DND-41 (cell line): ENCODE results near the gene PRSS16.

ENCODE experiments used
- ATAC-seq: fragments of 200-7000 bp; cut with Tn5 transposase; 3 replicates; pipeline ENCODE4 v1.9.1; 2021; ENCODE audit warnings: low read depth; ENCODE audit not compliant: insufficient read depth
- DNase-seq: peaks from one replicate; pipeline ENCODE4 v3.0.0-alpha.2; 2020
- H2AFZ ChIP-seq: 2 replicates; pipeline ENCODE4 v1.6.0; 2012; ENCODE audit warnings: low read depth, low read length
- H3K27ac ChIP-seq: 2 replicates; pipeline ENCODE4 v1.5.1; 2012; ENCODE audit warnings: low read length, inconsistent platforms
- H3K27me3 ChIP-seq: fragments of 200-600 bp; sonication (generic); 2 replicates; pipeline ENCODE4 v1.6.0; 2012; ENCODE audit warnings: low read length, mild to moderate bottlenecking, inconsistent platforms; ENCODE audit not compliant: insufficient read depth, poor library complexity
- H3K36me3 ChIP-seq: 2 replicates; pipeline ENCODE4 v1.5.1; 2012; ENCODE audit warnings: low read length, inconsistent platforms; ENCODE audit not compliant: insufficient read depth
- H3K4me1 ChIP-seq: 2 replicates; pipeline ENCODE4 v1.5.1; 2012; ENCODE audit warnings: mild to moderate bottlenecking, low read length; ENCODE audit not compliant: insufficient read depth
- H3K4me2 ChIP-seq: 2 replicates; pipeline ENCODE4 v1.6.0; 2012; ENCODE audit warnings: mild to moderate bottlenecking, moderate library complexity, low read length, inconsistent platforms; ENCODE audit not compliant: insufficient read depth
- H3K4me3 ChIP-seq, 2 experiments: fragments of 200-600 bp in 1 of 2; shearing (Covaris generic) in 1 of 2; 2 replicates each; pipeline ENCODE4 v1.5.1; 2012 to 2016; ENCODE audit warnings: inconsistent platforms in 2 of 2, low read length in 2 of 2, mild to moderate bottlenecking in 2 of 2, low read depth in 1 of 2, moderate library complexity in 1 of 2
- H3K79me2 ChIP-seq: 2 replicates; pipeline ENCODE4 v1.6.0; 2012; ENCODE audit warnings: low read length, inconsistent platforms; ENCODE audit not compliant: insufficient read depth
- H3K9ac ChIP-seq: 2 replicates; pipeline ENCODE4 v1.6.0; 2012; ENCODE audit warnings: low read depth, mild to moderate bottlenecking, inconsistent platforms, low read length, moderate library complexity
- H3K9me3 ChIP-seq: 2 replicates; pipeline ENCODE4 v1.5.1; 2012; ENCODE audit warnings: low read length, moderate library complexity, mild to moderate bottlenecking, inconsistent platforms; ENCODE audit not compliant: insufficient read depth, severe bottlenecking
- H4K20me1 ChIP-seq: 2 replicates; pipeline ENCODE4 v1.6.0; 2012; ENCODE audit warnings: low read length; ENCODE audit not compliant: insufficient read depth
- EZH2 ChIP-seq: IDR thresholded peaks from 3 replicates; pipeline ENCODE4 v1.6.1; 2012; ENCODE audit warnings: borderline replicate concordance, low read depth, mild to moderate bottlenecking, moderate library complexity, low read length, inconsistent platforms; ENCODE audit not compliant: severe bottlenecking
- TF ChIP-seq, protein P1 (sequence below): IDR thresholded peaks from 2 replicates; pipeline ENCODE4 v1.5.1; 2012; ENCODE audit warnings: borderline replicate concordance, low read length, moderate library complexity, mild to moderate bottlenecking; ENCODE audit not compliant: poor library complexity, severe bottlenecking; ENCODE audit errors: extremely low read depth

PRSS16 gene

DNA sequence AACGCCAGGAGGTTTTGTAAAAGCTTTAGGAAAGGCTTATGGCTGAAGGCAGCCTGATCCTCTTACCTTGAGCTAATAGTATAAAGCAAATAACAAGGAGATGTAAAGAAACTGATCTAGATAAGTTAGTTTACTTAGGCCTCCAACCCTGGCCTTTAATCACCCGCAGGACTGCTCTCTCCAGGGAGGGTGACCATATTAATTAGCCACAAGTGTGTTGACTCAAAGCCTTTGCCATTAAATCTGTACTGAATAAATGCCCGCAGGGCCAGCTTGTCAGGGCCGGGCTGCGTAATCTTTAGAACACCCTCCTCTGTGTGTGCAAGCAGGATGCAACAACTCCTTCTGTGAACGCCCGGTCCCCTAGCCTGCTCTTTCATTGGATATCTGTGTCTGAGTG, 6.1 kb upstream of the PRSS16 start:
- TF ChIP-seq EZH2: no peak
- TF ChIP-seq, protein P1, sequence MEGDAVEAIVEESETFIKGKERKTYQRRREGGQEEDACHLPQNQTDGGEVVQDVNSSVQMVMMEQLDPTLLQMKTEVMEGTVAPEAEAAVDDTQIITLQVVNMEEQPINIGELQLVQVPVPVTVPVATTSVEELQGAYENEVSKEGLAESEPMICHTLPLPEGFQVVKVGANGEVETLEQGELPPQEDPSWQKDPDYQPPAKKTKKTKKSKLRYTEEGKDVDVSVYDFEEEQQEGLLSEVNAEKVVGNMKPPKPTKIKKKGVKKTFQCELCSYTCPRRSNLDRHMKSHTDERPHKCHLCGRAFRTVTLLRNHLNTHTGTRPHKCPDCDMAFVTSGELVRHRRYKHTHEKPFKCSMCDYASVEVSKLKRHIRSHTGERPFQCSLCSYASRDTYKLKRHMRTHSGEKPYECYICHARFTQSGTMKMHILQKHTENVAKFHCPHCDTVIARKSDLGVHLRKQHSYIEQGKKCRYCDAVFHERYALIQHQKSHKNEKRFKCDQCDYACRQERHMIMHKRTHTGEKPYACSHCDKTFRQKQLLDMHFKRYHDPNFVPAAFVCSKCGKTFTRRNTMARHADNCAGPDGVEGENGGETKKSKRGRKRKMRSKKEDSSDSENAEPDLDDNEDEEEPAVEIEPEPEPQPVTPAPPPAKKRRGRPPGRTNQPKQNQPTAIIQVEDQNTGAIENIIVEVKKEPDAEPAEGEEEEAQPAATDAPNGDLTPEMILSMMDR: no peak
- H3K27me3 ChIP-seq: no peaks in the 10 kb centered on the region
- H3K9ac ChIP-seq: no peak overlapping the region
- H3K4me2 ChIP-seq: no peak overlapping the region
- no peak overlapping the region for H3K27ac ChIP-seq
- ATAC-seq (no peak), DNase-seq (no peak)
- H3K4me1 ChIP-seq: no peaks in the 10 kb centered on the region
- H3K9me3 ChIP-seq: no peaks in the 10 kb centered on the region
- H3K4me3 ChIP-seq: no peak overlapping the region
- no peaks in the 10 kb centered on the region for H3K79me2 ChIP-seq
- H3K36me3 ChIP-seq: no peaks in the 10 kb centered on the region
- no peaks in the 10 kb centered on the region for H4K20me1 ChIP-seq
- no peak overlapping the region for H2AFZ ChIP-seq

DNA sequence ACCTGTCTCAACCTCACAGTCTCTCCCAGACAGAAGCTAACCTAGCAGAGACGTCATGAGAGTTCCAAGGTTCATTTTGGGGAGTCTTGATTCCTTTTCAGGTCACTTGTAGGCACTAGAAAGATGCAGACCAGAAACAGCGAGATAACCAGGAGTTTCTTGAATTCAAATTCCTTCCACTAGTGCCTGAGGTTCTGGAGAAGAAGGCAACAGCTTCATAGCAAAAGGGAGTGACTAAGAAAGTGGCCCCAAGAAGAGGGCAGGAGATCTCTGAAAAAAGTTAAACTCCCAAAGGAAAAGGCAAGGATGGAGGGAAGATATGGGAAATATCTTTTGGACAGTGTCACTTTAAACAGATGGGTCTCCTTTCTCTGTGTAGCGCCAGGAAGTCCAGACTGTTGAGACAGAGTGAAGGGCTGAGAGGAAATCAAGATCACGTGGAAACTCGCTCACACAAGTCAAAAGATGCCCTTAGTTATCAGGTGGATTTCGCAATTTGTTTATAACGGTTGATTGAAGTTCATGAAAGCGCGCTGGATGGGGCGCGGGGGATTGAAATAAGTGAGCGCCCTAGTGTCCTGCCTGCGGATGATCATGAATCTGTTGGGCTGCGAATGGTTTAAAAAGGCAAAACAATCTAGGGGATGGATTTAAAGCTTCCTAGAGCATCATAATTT, 4.8 kb upstream of the PRSS16 start:
- Histone ChIP-seq H3K9me3 (no peaks in the 10 kb centered on the region), H3K4me1 (no peaks in the 10 kb centered on the region), H3K27me3 (no peaks in the 10 kb centered on the region), H4K20me1 (no peaks in the 10 kb centered on the region), H3K27ac (no peak overlapping the region), H3K9ac (no peak overlapping the region), H3K4me3 (no peak overlapping the region), H3K4me2 (no peak overlapping the region), H3K79me2 (no peaks in the 10 kb centered on the region), H2AFZ (no peak overlapping the region), H3K36me3 (no peaks in the 10 kb centered on the region)
- DNase-seq: no peak
- TF ChIP-seq, protein P1: no peak
- TF ChIP-seq EZH2: no peak
- no peak for ATAC-seq

DNA sequence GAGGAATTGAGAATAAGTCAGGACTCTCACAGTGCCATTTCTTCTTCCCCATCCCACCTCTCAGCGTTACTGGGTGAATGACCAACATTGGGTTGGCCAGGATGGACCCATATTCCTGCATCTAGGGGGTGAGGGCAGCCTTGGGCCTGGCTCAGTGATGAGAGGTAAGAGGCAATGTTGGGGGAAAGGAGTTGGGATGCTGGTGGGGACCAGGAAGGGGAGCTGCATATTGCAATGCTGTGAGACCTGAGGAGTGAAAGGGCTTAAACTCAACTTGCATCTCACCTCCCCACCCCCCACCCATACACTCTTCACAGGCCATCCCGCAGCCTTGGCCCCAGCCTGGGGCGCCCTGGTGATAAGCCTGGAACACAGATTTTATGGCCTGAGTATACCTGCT, 1.3 kb downstream of the PRSS16 start:
- ATAC-seq: no peak
- H3K27me3 ChIP-seq: no peaks in the 10 kb centered on the region

More for the DNA sequence above, 1.3 kb downstream of the PRSS16 start:
- no peaks in the 10 kb centered on the region for H3K4me1 ChIP-seq
- H2AFZ ChIP-seq: no peak overlapping the region
- no peak overlapping the region for H3K4me3 ChIP-seq
- TF ChIP-seq EZH2: no peak
- TF ChIP-seq, protein P1: no peak
- no peaks in the 10 kb centered on the region for H3K9me3 ChIP-seq
- DNase-seq: no peak
- H3K79me2 ChIP-seq: no peaks in the 10 kb centered on the region
- H3K36me3 ChIP-seq: no peaks in the 10 kb centered on the region
- no peak overlapping the region for H3K4me2 ChIP-seq
- no peak overlapping the region for H3K27ac ChIP-seq
- no peaks in the 10 kb centered on the region for H4K20me1 ChIP-seq
- H3K9ac ChIP-seq: no peak overlapping the region
